MM.1S (cell line): ENCODE results near the gene STX12.

Experiments
- DNase-seq: peaks from one replicate; pipeline ENCODE4 v3.0.0-alpha.2; 2015
- H2AFZ ChIP-seq: fragments of 300-600 bp; sonication (generic); 2 replicates; pipeline ENCODE4 v1.6.0; 2016; ENCODE audit warnings: antibody characterized with exemption, low read length
- H3F3A ChIP-seq: fragments of 300-600 bp; sonication (generic); 2 replicates; pipeline ENCODE4 v1.6.1; 2016; ENCODE audit warnings: mild to moderate bottlenecking, antibody characterized with exemption, low read length, moderate library complexity, mixed read lengths; ENCODE audit not compliant: insufficient read depth
- H3K27ac ChIP-seq: fragments of 300-600 bp; sonication (generic); 2 replicates; pipeline ENCODE4 v1.5.1; 2016; ENCODE audit warnings: mild to moderate bottlenecking, low read length
- H3K27me3 ChIP-seq: fragments of 300-600 bp; sonication (generic); replicated peaks from 2 replicates; pipeline ENCODE4 v1.6.0; 2016; ENCODE audit warnings: low read length; ENCODE audit not compliant: insufficient read depth
- H3K36me3 ChIP-seq: fragments of 300-600 bp; sonication (generic); replicated peaks from 2 replicates; pipeline ENCODE4 v1.6.1; 2016; ENCODE audit warnings: mild to moderate bottlenecking, low read length, mixed read lengths; ENCODE audit not compliant: insufficient read depth
- H3K4me1 ChIP-seq: fragments of 300-600 bp; sonication (generic); 2 replicates; pipeline ENCODE4 v1.6.1; 2016; ENCODE audit warnings: low read length, mixed read lengths
- H3K4me2 ChIP-seq: fragments of 300-600 bp; sonication (generic); 2 replicates; pipeline ENCODE4 v1.6.0; 2016; ENCODE audit warnings: low read depth, low read length
- H3K4me3 ChIP-seq: fragments of 300-600 bp; sonication (generic); 2 replicates; pipeline ENCODE4 v1.5.1; 2016; ENCODE audit warnings: low read length, mixed read lengths
- H3K79me2 ChIP-seq: fragments of 300-600 bp; sonication (generic); 2 replicates; pipeline ENCODE4 v1.6.1; 2016; ENCODE audit warnings: mixed run types, low read length, mixed read lengths
- H3K9ac ChIP-seq: fragments of 300-600 bp; sonication (generic); 2 replicates; pipeline ENCODE4 v1.6.1; 2016; ENCODE audit warnings: low read length, mixed read lengths
- H3K9me2 ChIP-seq: fragments of 300-600 bp; sonication (generic); replicated peaks from 2 replicates; pipeline ENCODE4 v1.6.1; 2016; ENCODE audit warnings: mild to moderate bottlenecking, low read length, mixed read lengths; ENCODE audit not compliant: insufficient read depth
- H3K9me3 ChIP-seq: fragments of 300-600 bp; sonication (generic); replicated peaks from 2 replicates; pipeline ENCODE4 v1.6.1; 2016; ENCODE audit warnings: mild to moderate bottlenecking, low read length, mixed read lengths; ENCODE audit not compliant: insufficient read depth
- H4K20me1 ChIP-seq: fragments of 300-600 bp; sonication (generic); 2 replicates; pipeline ENCODE4 v1.6.1; 2016; ENCODE audit warnings: mild to moderate bottlenecking, low read length, moderate library complexity, mixed read lengths; ENCODE audit not compliant: insufficient read depth
- CTCF ChIP-seq: fragments of 300-600 bp; sonication (generic); IDR thresholded peaks from 2 replicates; pipeline ENCODE4 v1.5.1; 2016; ENCODE audit warnings: antibody characterized with exemption, low read length, mixed read lengths
- EZH2 ChIP-seq: fragments of 300-600 bp; sonication (generic); optimal IDR thresholded peaks from 2 replicates; pipeline ENCODE3; 2017; ENCODE audit warnings: low read depth, mild to moderate bottlenecking, antibody characterized with exemption, low read length, mixed read lengths
- EZH2phosphoT487 ChIP-seq: fragments of 300-600 bp; sonication (generic); IDR thresholded peaks from 2 replicates; pipeline ENCODE4 v1.6.1; 2018; ENCODE audit warnings: antibody characterized with exemption, low read length

The STX12 gene

GRCh38 chr1:27779122-27779521 is 6.1 kb downstream of the STX12 start:
- H3K79me2 ChIP-seq = peaks cover 39% of the 10 kb centered on the region
- H3K36me3 ChIP-seq = no peaks in the 10 kb centered on the region
- no peak overlapping the region for H3K4me3 ChIP-seq
- H3K9ac ChIP-seq = no peak overlapping the region
- H2AFZ ChIP-seq = no peak overlapping the region
- no peaks in the 10 kb centered on the region for H3F3A ChIP-seq
- no peak overlapping the region for H3K4me2 ChIP-seq
- no peak for TF ChIP-seq EZH2
- TF ChIP-seq EZH2phosphoT487 = no peak
- no peak for TF ChIP-seq CTCF
- H3K9me3 ChIP-seq = no peaks in the 10 kb centered on the region
- H4K20me1 ChIP-seq = no peaks in the 10 kb centered on the region
- DNase-seq = no peak
- peaks cover 1% of the 10 kb centered on the region for H3K4me1 ChIP-seq
- no peak overlapping the region for H3K27ac ChIP-seq
- no peaks in the 10 kb centered on the region for H3K9me2 ChIP-seq
- no peaks in the 10 kb centered on the region for H3K27me3 ChIP-seq

- peaks cover 31% of the 10 kb centered on the region for H3K79me2 ChIP-seq
- H3K4me1 ChIP-seq = no peaks in the 10 kb centered on the region
Measured at GRCh38 chr1:27782950-27783349, 9.9 kb downstream of the STX12 start.

GRCh38 chr1:27784700-27785099 is 11.7 kb downstream of the STX12 start:
- Histone ChIP-seq H3K9me2 (no peaks in the 10 kb centered on the region), H3K4me1 (no peaks in the 10 kb centered on the region), H3F3A (no peaks in the 10 kb centered on the region), H3K9me3 (no peaks in the 10 kb centered on the region), H3K4me3 (no peak overlapping the region), H2AFZ (no peak overlapping the region), H3K79me2 (peaks cover 29% of the 10 kb centered on the region), H3K9ac (no peak overlapping the region), H3K4me2 (no peak overlapping the region), H3K27me3 (no peaks in the 10 kb centered on the region), H3K36me3 (peaks cover under 1% of the 10 kb centered on the region; the same call in 1 of the 2 replicates), H4K20me1 (no peaks in the 10 kb centered on the region), H3K27ac (no peak overlapping the region)
- TF ChIP-seq EZH2 (no peak), CTCF (no peak), EZH2phosphoT487 (no peak)
- DNase-seq = no peak

More at GRCh38 chr1:27782950-27783349, 9.9 kb downstream of the STX12 start:
- Histone ChIP-seq H3K9ac (no peak overlapping the region), H3K27ac (no peak overlapping the region), H4K20me1 (no peaks in the 10 kb centered on the region), H3K4me3 (no peak overlapping the region), H3K9me3 (no peaks in the 10 kb centered on the region), H3K4me2 (no peak overlapping the region), H3K9me2 (no peaks in the 10 kb centered on the region), H3K36me3 (no peaks in the 10 kb centered on the region), H2AFZ (no peak overlapping the region), H3K27me3 (no peaks in the 10 kb centered on the region), H3F3A (no peaks in the 10 kb centered on the region)
- no peak for DNase-seq
- no peak for TF ChIP-seq EZH2
- no peak for TF ChIP-seq CTCF
- no peak for TF ChIP-seq EZH2phosphoT487
